Lung (tissue), 12 donors: ENCODE results near the gene RNF157. TPM values are rescaled to one million over a fixed set of nuclear protein-coding genes. Genes with fewer than 3 reads are reported as not detected.
A peak's percentile ranks its signal among the peaks of the same experiment; 100 is the strongest.
"Not testable (repeated sequence)": the region's sequence is repeated elsewhere in the genome, so short reads cannot be mapped to it uniquely, and the experiment has no call there.

Experiments
- ATAC-seq: fragments of 200-7000 bp; cut with Tn5 transposase; one replicate; pipeline ENCODE4 v1.9.1; 2020; ENCODE audit warnings: moderate number of reproducible peaks; ENCODE audit not compliant: insufficient read depth, low FRiP score
- DNase-seq, 3 donors: peaks; one replicate each; pipeline ENCODE4 v3.0.0-alpha.2; 2013 to 2017
- H3K27ac ChIP-seq, 2 donors: one replicate each; pipeline ENCODE4 v1.5.1; 2013; ENCODE audit warnings: mild to moderate bottlenecking in 2 of 2, moderate library complexity in 2 of 2, control low read depth in 1 of 2, inconsistent platforms in 1 of 2, low read depth in 1 of 2, low read length in 1 of 2
- H3K27me3 ChIP-seq, 3 donors: one replicate each; pipeline ENCODE4 v1.5.1; 2013; ENCODE audit warnings: low read length in 2 of 3; ENCODE audit not compliant: control insufficient read depth in 3 of 3, insufficient read depth in 3 of 3
- H3K36me3 ChIP-seq, 4 donors: one replicate each; pipeline ENCODE4 v1.5.1; 2013; ENCODE audit warnings: low read length in 4 of 4, mild to moderate bottlenecking in 1 of 4, moderate library complexity in 1 of 4; ENCODE audit not compliant: control insufficient read depth in 4 of 4, insufficient read depth in 4 of 4
- H3K4me1 ChIP-seq, 5 donors: one replicate each; pipeline ENCODE4 v1.5.1; 2013; ENCODE audit warnings: low read length in 5 of 5, mild to moderate bottlenecking in 2 of 5, moderate library complexity in 1 of 5; ENCODE audit not compliant: control insufficient read depth in 5 of 5, insufficient read depth in 5 of 5
- H3K4me3 ChIP-seq: one replicate; pipeline ENCODE4 v1.5.1; 2013; ENCODE audit warnings: mild to moderate bottlenecking, control low read depth, moderate library complexity
- H3K9ac ChIP-seq, 2 donors: one replicate each; pipeline ENCODE4 v1.5.1; 2013; ENCODE audit warnings: low read length in 2 of 2, control low read depth in 1 of 2; ENCODE audit not compliant: insufficient read depth in 1 of 2
- H3K9me3 ChIP-seq, 4 donors: one replicate each; pipeline ENCODE4 v1.5.1; 2013; ENCODE audit warnings: low read length in 3 of 4, mild to moderate bottlenecking in 1 of 4, moderate library complexity in 1 of 4; ENCODE audit not compliant: control insufficient read depth in 4 of 4, insufficient read depth in 3 of 4
- CTCF ChIP-seq: IDR thresholded peaks from 2 replicates; pipeline ENCODE4 v1.5.1; 2012; ENCODE audit warnings: mild to moderate bottlenecking; ENCODE audit errors: control extremely low read depth, extremely low read depth
- WGBS, 2 donors: extraction: QIAGEN DNeasy Blood & Tissue Kit; methylation state at CpG; one replicate each; pipeline ENCODE4 v1.1.7; 2013; 5-methylcytosine and 5-hydroxymethylcytosine counted together
- polyA plus RNA-seq, 2 donors: library from polyadenylated mRNA; stranded (reverse); fragments of 200-250 nt; gene quantifications; one replicate each; pipeline ENCODE4 v1.2.1, GENCODE V29; 2013
- total RNA-seq, 2 donors: library from RNA; depleted of rRNA in 1 of 2; stranded (reverse); fragments of >200 nt in 1 of 2; gene quantifications; one replicate each; pipeline ENCODE4 v1.2.1, GENCODE V29; 2014 to 2021
- donor health status: control.
- donor health status: control.
- donor health status: Bipolar disorder and iron deficiency.
- donor health status: healthy.
- donor health status: DM: yes; HTN: yes; CAD: no.

RNF157 gene
- total and polyA plus RNA-seq, 4 donors, result 0.88 to 2.5 (median 1.8) TPM

GRCh38 chr17:76254275-76254674 lies 14.0 kb upstream of the RNF157 start:
- H3K27me3 ChIP-seq, result no peaks in the 10 kb centered on the region
- H3K4me1 ChIP-seq, result peaks cover 0 to 12% (median 3%) of the 10 kb centered on the region in 5 donors
- 95 to 96% methylated on average over 5 of the region's 5 CpGs for WGBS, 2 donors
- no peak overlapping the region for H3K9ac ChIP-seq
- H3K9me3 ChIP-seq, result no peaks in the 10 kb centered on the region
- H3K36me3 ChIP-seq, result no peaks in the 10 kb centered on the region
- no peak for DNase-seq
- no peak for TF ChIP-seq CTCF
- H3K27ac ChIP-seq, result no peak overlapping the region
- H3K4me3 ChIP-seq, result no peak overlapping the region
- ATAC-seq, result no peak

GRCh38 chr17:76253841-76254240 lies 13.5 kb upstream of the RNF157 start:
- DNase-seq (peak in 2 of 3 donors; percentile 65 to 69), ATAC-seq (no peak)
- Histone ChIP-seq H3K27me3 (no peaks in the 10 kb centered on the region), H3K4me3 (no peak overlapping the region), H3K9me3 (no peaks in the 10 kb centered on the region), H3K4me1 (peaks cover 0 to 11% (median 3%) of the 10 kb centered on the region in 5 donors), H3K36me3 (no peaks in the 10 kb centered on the region), H3K9ac (no peak overlapping the region), H3K27ac (no peak overlapping the region)
- no peak for TF ChIP-seq CTCF
- WGBS, 2 donors, result 91 to 95% methylated on average over 7 of the region's 7 CpGs

GRCh38 chr17:76252967-76253766 lies 12.9 kb upstream of the RNF157 start:
- H3K36me3 ChIP-seq, H3K4me3 ChIP-seq, H3K9ac ChIP-seq, H3K27me3 ChIP-seq, ATAC-seq, DNase-seq, H3K9me3 ChIP-seq, H3K4me1 ChIP-seq: not testable (repeated sequence)
- WGBS, 2 donors, result 79 to 84% methylated on average over 23 of the region's 23 CpGs
- peak overlapping the region in 1 of 2 donors; percentile 62 for H3K27ac ChIP-seq

- no peak overlapping the region for H3K4me3 ChIP-seq
- no peaks in the 10 kb centered on the region for H3K36me3 ChIP-seq
- peak in 1 of 3 donors; percentile 34 for DNase-seq
- WGBS, 2 donors, result 19 to 30% methylated on average over 11 of the region's 11 CpGs
- peak overlapping the region in 1 of 2 donors; percentile 90 for H3K27ac ChIP-seq
- peaks cover 0 to 9% (median 3%) of the 10 kb centered on the region in 5 donors for H3K4me1 ChIP-seq
- no peak overlapping the region for H3K9ac ChIP-seq
- no peak for TF ChIP-seq CTCF
- no peaks in the 10 kb centered on the region for H3K27me3 ChIP-seq
- H3K9me3 ChIP-seq, result no peaks in the 10 kb centered on the region
- ATAC-seq, result peak; percentile 81
Observed at GRCh38 chr17:76252040-76252954, 12.0 kb upstream of the RNF157 start.
